Measurements from ENCODE around the gene SND1.

Gene SND1

GRCh38 chr7:127791446-127792189 is 139.6 kb downstream of the SND1 start:
- H3K4me2 ChIP-seq (ENCODE audit: low read length) = no peak overlapping the region
- H3K4me3 ChIP-seq (ENCODE audit: low read length) = no peak overlapping the region
- H3F3A ChIP-seq (ENCODE audit: control insufficient read depth, insufficient read depth) = no peaks in the 10 kb centered on the region
- H4K20me1 ChIP-seq (ENCODE audit: control insufficient read depth, insufficient read depth, low read depth, low read length) = peaks cover 16% of the 10 kb centered on the region; the same call in 1 of the 2 replicates
- peaks cover 2% of the 10 kb centered on the region; the same call in 1 of the 2 replicates for H3K36me3 ChIP-seq (ENCODE audit: control insufficient read depth, low read length)
- H3K9me3 ChIP-seq (ENCODE audit: control insufficient read depth, insufficient read depth, low read length) = no peaks in the 10 kb centered on the region
- H3K27me3 ChIP-seq (ENCODE audit: control insufficient read depth, low read length) = no peaks in the 10 kb centered on the region
- TF ChIP-seq EZH2phosphoT487 (IDR thresholded peaks at IDR 0.05; ENCODE audit: borderline replicate concordance, low read length) = no peak
- no peak for TF ChIP-seq CTCF (IDR thresholded peaks at IDR 0.05; ENCODE audit: low read depth, low read length, poor library complexity, severe bottlenecking)
- H3K79me2 ChIP-seq (ENCODE audit: control insufficient read depth, low read length) = peaks cover 58% of the 10 kb centered on the region
- H3K9me2 ChIP-seq (replicated peaks; ENCODE audit: control insufficient read depth, low read length) = no peaks in the 10 kb centered on the region
- no peak overlapping the region for H3K27ac ChIP-seq (ENCODE audit: low read depth, low read length)
- no peaks in the 10 kb centered on the region for H3K4me1 ChIP-seq (ENCODE audit: control insufficient read depth, low read length)

- peaks cover 59% of the 10 kb centered on the region for H3K79me2 ChIP-seq (ENCODE audit: control insufficient read depth, low read length)
- H3K9me3 ChIP-seq (ENCODE audit: control insufficient read depth, insufficient read depth, low read length) = no peaks in the 10 kb centered on the region
- H3K4me2 ChIP-seq (ENCODE audit: low read length) = no peak overlapping the region
- TF ChIP-seq CTCF (IDR thresholded peaks at IDR 0.05; ENCODE audit: low read depth, low read length, poor library complexity, severe bottlenecking) = peak; percentile 95
- no peak for TF ChIP-seq EZH2phosphoT487 (IDR thresholded peaks at IDR 0.05; ENCODE audit: borderline replicate concordance, low read length)
- H3K4me1 ChIP-seq (ENCODE audit: control insufficient read depth, low read length) = no peaks in the 10 kb centered on the region
- no peak overlapping the region for H3K27ac ChIP-seq (ENCODE audit: low read depth, low read length)
- H4K20me1 ChIP-seq (ENCODE audit: control insufficient read depth, insufficient read depth, low read depth, low read length) = peaks cover 11% of the 10 kb centered on the region; the same call in 1 of the 2 replicates
- H3F3A ChIP-seq (ENCODE audit: control insufficient read depth, insufficient read depth) = no peaks in the 10 kb centered on the region
- H3K4me3 ChIP-seq (ENCODE audit: low read length) = no peak overlapping the region
- no peaks in the 10 kb centered on the region for H3K9me2 ChIP-seq (replicated peaks; ENCODE audit: control insufficient read depth, low read length)
- H3K27me3 ChIP-seq (ENCODE audit: control insufficient read depth, low read length) = no peaks in the 10 kb centered on the region
- H3K36me3 ChIP-seq (ENCODE audit: control insufficient read depth, low read length) = peaks cover 5% of the 10 kb centered on the region; the same call in 1 of the 2 replicates
These were observed 140.7 kb downstream of the SND1 start for GRCh38 chr7:127792528-127793342.

GRCh38 chr7:127793582-127793981 is 141.6 kb downstream of the SND1 start:
- H4K20me1 ChIP-seq (ENCODE audit: control insufficient read depth, insufficient read depth, low read depth, low read length) = peaks cover 11% of the 10 kb centered on the region; the same call in 1 of the 2 replicates
- peaks cover 62% of the 10 kb centered on the region for H3K79me2 ChIP-seq (ENCODE audit: control insufficient read depth, low read length)

More at GRCh38 chr7:127793582-127793981, 141.6 kb downstream of the SND1 start:
- H3K4me2 ChIP-seq (ENCODE audit: low read length) = no peak overlapping the region
- H3K9me3 ChIP-seq (ENCODE audit: control insufficient read depth, insufficient read depth, low read length) = no peaks in the 10 kb centered on the region
- peaks cover 5% of the 10 kb centered on the region; the same call in 1 of the 2 replicates for H3K36me3 ChIP-seq (ENCODE audit: control insufficient read depth, low read length)
- no peak overlapping the region for H3K4me3 ChIP-seq (ENCODE audit: low read length)
- H3F3A ChIP-seq (ENCODE audit: control insufficient read depth, insufficient read depth) = no peaks in the 10 kb centered on the region
- no peaks in the 10 kb centered on the region for H3K4me1 ChIP-seq (ENCODE audit: control insufficient read depth, low read length)
- no peaks in the 10 kb centered on the region for H3K27me3 ChIP-seq (ENCODE audit: control insufficient read depth, low read length)
- TF ChIP-seq CTCF (IDR thresholded peaks at IDR 0.05; ENCODE audit: low read depth, low read length, poor library complexity, severe bottlenecking) = no peak
- no peak for TF ChIP-seq EZH2phosphoT487 (IDR thresholded peaks at IDR 0.05; ENCODE audit: borderline replicate concordance, low read length)
- no peaks in the 10 kb centered on the region for H3K9me2 ChIP-seq (replicated peaks; ENCODE audit: control insufficient read depth, low read length)
- no peak overlapping the region for H3K27ac ChIP-seq (ENCODE audit: low read depth, low read length)
